Measurements from ENCODE around the gene PDE2A.
A peak's percentile ranks its signal among the peaks of the same experiment; 100 is the strongest.

Gene PDE2A

DNA sequence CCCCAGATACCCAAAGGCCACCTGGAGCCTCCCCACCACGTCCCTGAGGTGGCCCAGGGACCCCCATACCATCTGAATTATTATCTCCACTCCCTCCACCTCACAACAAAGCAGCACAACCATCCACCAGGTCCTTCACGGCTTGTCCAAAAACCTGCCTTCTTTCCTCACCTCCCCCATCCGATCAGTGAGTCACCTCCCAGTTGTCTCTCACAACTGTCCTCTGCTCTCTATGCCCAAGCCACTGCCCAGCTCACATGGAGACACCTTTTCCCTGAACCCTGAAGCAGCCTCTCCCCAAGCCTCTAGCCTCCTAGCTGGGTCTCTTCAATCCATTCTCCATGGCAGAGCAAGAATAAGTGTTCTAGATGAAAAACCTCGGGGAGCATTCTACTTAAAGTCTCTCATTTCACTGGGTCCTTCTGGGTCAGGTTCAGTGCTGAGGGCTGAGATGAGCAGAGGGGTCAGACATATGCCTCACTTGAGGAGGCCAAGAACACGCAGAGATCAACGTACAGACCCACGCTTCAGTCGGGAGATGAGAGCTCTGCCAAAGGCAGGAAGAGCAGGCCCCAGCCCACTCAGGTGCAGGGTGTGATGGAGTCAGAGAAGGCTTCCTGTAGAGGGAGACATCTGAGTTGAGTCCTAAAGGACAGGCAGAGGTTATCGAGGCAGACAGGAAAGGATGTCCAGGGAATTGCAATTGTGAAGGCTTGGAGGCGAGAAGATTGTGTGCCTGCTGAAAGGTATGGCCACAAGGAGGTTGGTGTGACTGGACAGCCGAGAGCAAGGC, 74.7 kb downstream of the PDE2A start:
- TF ChIP-seq, protein P1, sequence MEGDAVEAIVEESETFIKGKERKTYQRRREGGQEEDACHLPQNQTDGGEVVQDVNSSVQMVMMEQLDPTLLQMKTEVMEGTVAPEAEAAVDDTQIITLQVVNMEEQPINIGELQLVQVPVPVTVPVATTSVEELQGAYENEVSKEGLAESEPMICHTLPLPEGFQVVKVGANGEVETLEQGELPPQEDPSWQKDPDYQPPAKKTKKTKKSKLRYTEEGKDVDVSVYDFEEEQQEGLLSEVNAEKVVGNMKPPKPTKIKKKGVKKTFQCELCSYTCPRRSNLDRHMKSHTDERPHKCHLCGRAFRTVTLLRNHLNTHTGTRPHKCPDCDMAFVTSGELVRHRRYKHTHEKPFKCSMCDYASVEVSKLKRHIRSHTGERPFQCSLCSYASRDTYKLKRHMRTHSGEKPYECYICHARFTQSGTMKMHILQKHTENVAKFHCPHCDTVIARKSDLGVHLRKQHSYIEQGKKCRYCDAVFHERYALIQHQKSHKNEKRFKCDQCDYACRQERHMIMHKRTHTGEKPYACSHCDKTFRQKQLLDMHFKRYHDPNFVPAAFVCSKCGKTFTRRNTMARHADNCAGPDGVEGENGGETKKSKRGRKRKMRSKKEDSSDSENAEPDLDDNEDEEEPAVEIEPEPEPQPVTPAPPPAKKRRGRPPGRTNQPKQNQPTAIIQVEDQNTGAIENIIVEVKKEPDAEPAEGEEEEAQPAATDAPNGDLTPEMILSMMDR (IDR thresholded peaks at IDR 0.05; ENCODE audit: insufficient read depth, missing control alignments): no peak
- DNase-seq (ENCODE audit: insufficient read length, low spot score) (no peak), FAIRE-seq (no peak)

- DNase-seq (ENCODE audit: insufficient read length, low spot score): no peak
- no peak for FAIRE-seq
- TF ChIP-seq, protein P1 (IDR thresholded peaks at IDR 0.05; ENCODE audit: insufficient read depth, missing control alignments): no peak
Measured at GRCh38 chr11:72598906-72599305, 75.3 kb downstream of the PDE2A start.

DNA sequence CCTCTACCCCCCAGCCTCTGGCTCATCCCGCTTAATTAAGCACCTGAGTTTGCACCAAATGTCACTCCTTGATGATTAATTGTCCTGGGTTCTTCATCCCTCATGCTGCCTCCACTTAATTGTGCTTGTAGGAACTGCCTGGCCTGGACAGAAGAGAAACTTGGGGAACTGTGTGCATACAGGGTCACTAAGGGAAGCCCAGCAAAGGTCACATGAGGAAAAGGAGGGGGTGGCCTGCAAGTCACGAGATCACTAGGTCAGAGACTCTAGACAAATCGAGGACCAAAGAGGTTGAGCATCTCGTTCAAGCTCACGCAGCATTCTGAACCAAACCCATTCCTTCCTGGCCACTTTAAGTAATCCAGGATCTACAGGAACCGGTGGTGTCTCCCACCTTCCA, 75.8 kb downstream of the PDE2A start:
- FAIRE-seq (no peak), DNase-seq (ENCODE audit: insufficient read length, low spot score) (no peak)
- TF ChIP-seq, protein P1 (IDR thresholded peaks at IDR 0.05; ENCODE audit: insufficient read depth, missing control alignments): no peak

- FAIRE-seq: no peak
Measured at GRCh38 chr11:72597721-72598120, 76.5 kb downstream of the PDE2A start.

GRCh38 chr11:72595292-72595684, 78.9 kb downstream of the PDE2A start:
- TF ChIP-seq, protein P1 (IDR thresholded peaks at IDR 0.05; ENCODE audit: insufficient read depth, missing control alignments): no peak
- FAIRE-seq (no peak), DNase-seq (ENCODE audit: insufficient read length, low spot score) (peak; percentile 54)

More at GRCh38 chr11:72597721-72598120, 76.5 kb downstream of the PDE2A start:
- DNase-seq (ENCODE audit: insufficient read length, low spot score): no peak
- TF ChIP-seq, protein P1 (IDR thresholded peaks at IDR 0.05; ENCODE audit: insufficient read depth, missing control alignments): no peak

- DNase-seq (ENCODE audit: insufficient read length, low spot score) (no peak), FAIRE-seq (no peak)
- TF ChIP-seq, protein P1 (IDR thresholded peaks at IDR 0.05; ENCODE audit: insufficient read depth, missing control alignments): no peak
Measured at GRCh38 chr11:72594493-72595291, 79.5 kb downstream of the PDE2A start.

Data from D721Med (cell line).